Upper lobe of left lung (tissue), 6 donors: Measurements from ENCODE around the gene SDK1. TPM values are rescaled to one million over a fixed set of nuclear protein-coding genes. Genes with fewer than 3 reads are reported as not detected.
"Not testable (repeated sequence)": the region's sequence is repeated elsewhere in the genome, so short reads cannot be mapped to it uniquely, and the experiment has no call there.

Experiments
- ATAC-seq, 2 donors: fragments of 200-7000 bp; cut with Tn5 transposase; one replicate each; pipeline ENCODE4 v1.9.1; 2022; ENCODE audit warnings: mild to moderate bottlenecking in 2 of 2, moderate library complexity in 2 of 2; ENCODE audit not compliant: low FRiP score in 2 of 2
- DNase-seq, 2 donors: peaks; one replicate each; pipeline ENCODE4 v3.0.0-alpha.2; 2019 to 2020
- H3K27ac ChIP-seq, 4 donors: fragments of 200-600 bp; sonication (generic); one replicate each; pipeline ENCODE4 v1.5.1; 2016 to 2019
- H3K27me3 ChIP-seq, 4 donors: fragments of 200-600 bp; sonication (generic); one replicate each; pipeline ENCODE4 v1.5.1; 2017 to 2019
- H3K36me3 ChIP-seq, 4 donors: fragments of 200-600 bp; sonication (generic); one replicate each; pipeline ENCODE4 v1.5.1; 2016 to 2019
- H3K4me1 ChIP-seq, 4 donors: fragments of 200-600 bp; sonication (generic); one replicate each; pipeline ENCODE4 v1.5.1; 2018 to 2019
- H3K4me3 ChIP-seq, 4 donors: fragments of 200-600 bp; sonication (generic); one replicate each; pipeline ENCODE4 v1.5.1; 2017 to 2019; ENCODE audit warnings: mild to moderate bottlenecking in 2 of 4, moderate library complexity in 1 of 4
- H3K9me3 ChIP-seq, 4 donors: fragments of 200-600 bp; sonication (generic); one replicate each; pipeline ENCODE4 v1.5.1; 2018 to 2019
- EP300 ChIP-seq, 4 donors: sonication (generic); formaldehyde crosslinking; IDR thresholded peaks; one replicate each; pipeline ENCODE4 v1.5.1; 2017; ENCODE audit warnings: antibody characterized with exemption in 4 of 4, control low read depth in 2 of 4
- POLR2A ChIP-seq, 4 donors: fragments of 450-650 bp; IDR thresholded peaks; one replicate each; pipeline ENCODE4 v1.5.1; 2016 to 2017; ENCODE audit warnings: antibody characterized with exemption in 4 of 4, mild to moderate bottlenecking in 2 of 4
- POLR2AphosphoS5 ChIP-seq, 2 donors: sonication (generic); formaldehyde crosslinking; IDR thresholded peaks; one replicate each; pipeline ENCODE4 v1.5.1; 2017; ENCODE audit warnings: antibody characterized with exemption in 2 of 2
- WGBS, 2 donors: methylation state at CpG; one replicate each; pipeline ENCODE4 v1.1.5; 2017 to 2018; 5-methylcytosine and 5-hydroxymethylcytosine counted together
- total RNA-seq, 6 donors: library from RNA; depleted of rRNA in 4 of 6; stranded (reverse); fragments of >200 nt in 4 of 6; gene quantifications; one replicate each; pipeline versions ENCODE4 v1.1.0 to v1.2.1, GENCODE V29; 2016 to 2021
- TF ChIP-seq, protein P1 (sequence below), 6 experiments: fragments of 450-650 bp in 4 of 6; fragments of 200-600 bp in 2 of 6; sonication (generic) in 2 of 6; IDR thresholded peaks; one replicate each; pipeline ENCODE4 v1.5.1; 2016 to 2019; ENCODE audit warnings: antibody characterized with exemption in 6 of 6
- donor health status: DM: no; HTN: no; CAD: no; lungs with moderate emphysema.
- donor health status: DM: no; HTN: yes; CAD: no; lungs with severe emphysema.

The SDK1 gene
- total RNA-seq, 6 donors from 2014 or later = 9.3 to 90.1 (median 11.8) TPM

GRCh38 chr7:3754493-3755341 lies 453.7 kb downstream of the SDK1 start:
- no peaks in the 10 kb centered on the region for H3K9me3 ChIP-seq
- ATAC-seq (peak in 1 of 2 donors; percentile 34), DNase-seq (no peak)
- peak overlapping the region; percentile 21 to 56 (median 52) for H3K27ac ChIP-seq
- TF ChIP-seq EP300 (IDR thresholded peaks at IDR 0.05) = no peak
- TF ChIP-seq, protein P1, sequence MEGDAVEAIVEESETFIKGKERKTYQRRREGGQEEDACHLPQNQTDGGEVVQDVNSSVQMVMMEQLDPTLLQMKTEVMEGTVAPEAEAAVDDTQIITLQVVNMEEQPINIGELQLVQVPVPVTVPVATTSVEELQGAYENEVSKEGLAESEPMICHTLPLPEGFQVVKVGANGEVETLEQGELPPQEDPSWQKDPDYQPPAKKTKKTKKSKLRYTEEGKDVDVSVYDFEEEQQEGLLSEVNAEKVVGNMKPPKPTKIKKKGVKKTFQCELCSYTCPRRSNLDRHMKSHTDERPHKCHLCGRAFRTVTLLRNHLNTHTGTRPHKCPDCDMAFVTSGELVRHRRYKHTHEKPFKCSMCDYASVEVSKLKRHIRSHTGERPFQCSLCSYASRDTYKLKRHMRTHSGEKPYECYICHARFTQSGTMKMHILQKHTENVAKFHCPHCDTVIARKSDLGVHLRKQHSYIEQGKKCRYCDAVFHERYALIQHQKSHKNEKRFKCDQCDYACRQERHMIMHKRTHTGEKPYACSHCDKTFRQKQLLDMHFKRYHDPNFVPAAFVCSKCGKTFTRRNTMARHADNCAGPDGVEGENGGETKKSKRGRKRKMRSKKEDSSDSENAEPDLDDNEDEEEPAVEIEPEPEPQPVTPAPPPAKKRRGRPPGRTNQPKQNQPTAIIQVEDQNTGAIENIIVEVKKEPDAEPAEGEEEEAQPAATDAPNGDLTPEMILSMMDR (IDR thresholded peaks at IDR 0.05) = no peak
- TF ChIP-seq POLR2A (IDR thresholded peaks at IDR 0.05) = no peak
- peak in 1 of 2 donors; percentile 23 for TF ChIP-seq POLR2AphosphoS5 (IDR thresholded peaks at IDR 0.05)
- no peak overlapping the region for H3K4me3 ChIP-seq
- no peaks in the 10 kb centered on the region for H3K4me1 ChIP-seq
- no peaks in the 10 kb centered on the region for H3K27me3 ChIP-seq
- no peaks in the 10 kb centered on the region for H3K36me3 ChIP-seq
- WGBS, 2 donors = 43 to 47% methylated on average over 15 of the region's 15 CpGs

GRCh38 chr7:3755778-3756453 lies 454.9 kb downstream of the SDK1 start:
- ATAC-seq, H3K27me3 ChIP-seq, H3K4me3 ChIP-seq, H3K9me3 ChIP-seq, H3K27ac ChIP-seq, H3K4me1 ChIP-seq, H3K36me3 ChIP-seq, DNase-seq: not testable (repeated sequence)
- 90 to 92% methylated on average over 8 of the region's 8 CpGs for WGBS, 2 donors

DNA sequence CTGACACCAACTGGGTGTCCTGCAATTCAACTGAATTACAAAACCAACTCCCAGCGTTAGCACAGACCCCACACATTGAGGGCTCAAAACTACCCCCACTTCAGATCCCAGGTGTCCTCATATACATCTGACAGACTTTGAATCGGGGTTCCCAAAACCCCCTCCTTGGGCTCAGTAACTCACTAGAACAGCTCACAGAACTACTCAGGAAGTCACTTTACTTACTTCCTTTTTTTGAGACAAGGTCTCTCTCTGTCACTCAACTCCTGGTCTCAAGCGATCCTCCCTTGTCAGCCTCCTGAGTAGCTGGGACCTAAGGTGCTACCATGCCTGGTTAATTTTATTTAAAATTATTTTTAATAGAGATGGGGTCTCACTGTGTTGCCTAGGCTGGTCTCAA lies 456.0 kb downstream of the SDK1 start:
- TF ChIP-seq EP300 (IDR thresholded peaks at IDR 0.05) (no peak), POLR2AphosphoS5 (IDR thresholded peaks at IDR 0.05) (no peak), POLR2A (IDR thresholded peaks at IDR 0.05) (no peak)
- TF ChIP-seq, protein P1 (IDR thresholded peaks at IDR 0.05) = no peak
- DNase-seq (no peak), ATAC-seq (no peak)
- Histone ChIP-seq H3K27me3 (no peaks in the 10 kb centered on the region), H3K4me3 (no peak overlapping the region), H3K4me1 (no peaks in the 10 kb centered on the region), H3K36me3 (no peaks in the 10 kb centered on the region), H3K27ac (no peak overlapping the region), H3K9me3 (no peaks in the 10 kb centered on the region)
- 73% methylated on average over 3 of the region's 3 CpGs for WGBS, 2 donors

- TF ChIP-seq, protein P1 (IDR thresholded peaks at IDR 0.05) = no peak
- TF ChIP-seq POLR2A (IDR thresholded peaks at IDR 0.05) = no peak
- Histone ChIP-seq H3K9me3 (no peaks in the 10 kb centered on the region), H3K27ac (no peak overlapping the region), H3K4me1 (no peaks in the 10 kb centered on the region), H3K4me3 (no peak overlapping the region), H3K36me3 (no peaks in the 10 kb centered on the region), H3K27me3 (no peaks in the 10 kb centered on the region)
- ATAC-seq (no peak), DNase-seq (no peak)
- WGBS, 2 donors = 76 to 88% methylated on average over 5 of the region's 5 CpGs
Measured at GRCh38 chr7:3760651-3761050, 459.6 kb downstream of the SDK1 start.

GRCh38 chr7:3762146-3762831 lies 461.2 kb downstream of the SDK1 start:
- no peak overlapping the region for H3K4me3 ChIP-seq
- no peaks in the 10 kb centered on the region for H3K4me1 ChIP-seq
- ATAC-seq (no peak), DNase-seq (no peak)
- WGBS, 2 donors = 87 to 90% methylated on average over 11 of the region's 11 CpGs
- H3K9me3 ChIP-seq = no peaks in the 10 kb centered on the region
- H3K27me3 ChIP-seq = no peaks in the 10 kb centered on the region
- no peaks in the 10 kb centered on the region for H3K36me3 ChIP-seq
- TF ChIP-seq, protein P1 (IDR thresholded peaks at IDR 0.05) = no peak
- TF ChIP-seq EP300 (IDR thresholded peaks at IDR 0.05) (no peak), POLR2AphosphoS5 (IDR thresholded peaks at IDR 0.05) (no peak), POLR2A (IDR thresholded peaks at IDR 0.05) (no peak)
- H3K27ac ChIP-seq = no peak overlapping the region
